Prostate gland (tissue), 2 donors: ENCODE data around the gene PUS10. TPM values are rescaled to one million over a fixed set of nuclear protein-coding genes. Genes with fewer than 3 reads are reported as not detected.
"Not testable (repeated sequence)": the region's sequence is repeated elsewhere in the genome, so short reads cannot be mapped to it uniquely, and the experiment has no call there.

ENCODE experiments used
- DNase-seq: peaks from one replicate; pipeline ENCODE4 v3.0.0-alpha.2; 2019; ENCODE audit warnings: low spot score
- H3K27ac ChIP-seq, 2 donors: fragments of 200-600 bp; sonication (generic); 2 replicates each; pipeline ENCODE4 v1.5.1; 2017 to 2019
- H3K27me3 ChIP-seq: fragments of 200-600 bp; sonication (generic); replicated peaks from 2 replicates; pipeline ENCODE4 v1.5.1; 2019; ENCODE audit not compliant: insufficient read depth
- H3K36me3 ChIP-seq, 2 donors: fragments of 200-600 bp; sonication (generic); 1 replicate in 1 of 2; 2 replicates in 1 of 2; pipeline versions ENCODE4 v1.5.1 to v1.8.1; 2017 to 2019
- H3K4me1 ChIP-seq: fragments of 200-600 bp; sonication (generic); replicated peaks from 2 replicates; pipeline ENCODE4 v1.5.1; 2019
- H3K4me3 ChIP-seq, 2 donors: fragments of 200-600 bp; sonication (generic); 2 replicates each; pipeline ENCODE4 v1.5.1; 2017 to 2019
- H3K9me3 ChIP-seq: fragments of 200-600 bp; sonication (generic); 2 replicates; pipeline ENCODE4 v1.5.1; 2017
- CTCF ChIP-seq, 4 experiments: fragments of 200-600 bp in 2 of 4; fragments of 450-650 bp in 2 of 4; sonication (generic) in 2 of 4; IDR thresholded peaks; 1 replicate in 3 of 4; 2 replicates in 1 of 4; pipeline ENCODE4 v1.5.1; 2016 to 2019; ENCODE audit warnings: antibody characterized with exemption in 4 of 4, mild to moderate bottlenecking in 2 of 4, moderate library complexity in 2 of 4
- POLR2A ChIP-seq: fragments of 450-650 bp; IDR thresholded peaks from one replicate; pipeline ENCODE4 v1.6.1; 2016; ENCODE audit warnings: antibody characterized with exemption, mild to moderate bottlenecking
- POLR2AphosphoS5 ChIP-seq: sonication (generic); formaldehyde crosslinking; IDR thresholded peaks from one replicate; pipeline ENCODE4 v1.6.1; 2017; ENCODE audit warnings: antibody characterized with exemption
- WGBS: methylation state at CpG from one replicate; pipeline ENCODE4 v1.1.5; 2018; 5-methylcytosine and 5-hydroxymethylcytosine counted together
- intact Hi-C: fragments of 100-400 bp; cut with DNase I; formaldehyde crosslinking; loops from one replicate; pipeline ENCODE4 v1.14.2; 2022
- total RNA-seq, 2 donors: library from RNA; depleted of rRNA; stranded (reverse); fragments of >200 nt; gene quantifications; one replicate each; pipeline ENCODE4 v1.1.0, GENCODE V29; 2016

The PUS10 gene
- total RNA-seq, 2 donors from 2014 or later: 5.6 to 10.1 TPM

GRCh38 chr2:60938301-60938700 lies 79.8 kb downstream of the PUS10 start:
- intact Hi-C loops: no loop called here

GRCh38 chr2:60936757-60937156 lies 81.3 kb downstream of the PUS10 start:
- Histone ChIP-seq H3K4me3 (no peak overlapping the region), H3K4me1 (no peaks in the 10 kb centered on the region), H3K27me3 (no peaks in the 10 kb centered on the region), H3K27ac (no peak overlapping the region), H3K36me3 (no peaks in the 10 kb centered on the region), H3K9me3 (no peaks in the 10 kb centered on the region)
- no peak for DNase-seq
- TF ChIP-seq CTCF (IDR thresholded peaks at IDR 0.05) (no peak), POLR2AphosphoS5 (no peak), POLR2A (no peak)
- WGBS: 81% methylated on average over 5 of the region's 5 CpGs
- intact Hi-C loops: no loop called here

More at GRCh38 chr2:60938301-60938700, 79.8 kb downstream of the PUS10 start:
- TF ChIP-seq POLR2A: no peak
- no peak for TF ChIP-seq POLR2AphosphoS5
- TF ChIP-seq CTCF (IDR thresholded peaks at IDR 0.05): no peak
- Histone ChIP-seq H3K36me3 (no peaks in the 10 kb centered on the region), H3K4me3 (no peak overlapping the region), H3K4me1 (no peaks in the 10 kb centered on the region), H3K9me3 (no peaks in the 10 kb centered on the region), H3K27me3 (no peaks in the 10 kb centered on the region), H3K27ac (no peak overlapping the region)
- 98% methylated on average over 7 of the region's 7 CpGs for WGBS
- DNase-seq: no peak

- WGBS: 60% methylated on average over 2 of the region's 2 CpGs
- no peak for TF ChIP-seq POLR2AphosphoS5
- TF ChIP-seq POLR2A: no peak
- TF ChIP-seq CTCF (IDR thresholded peaks at IDR 0.05): no peak
- no peaks in the 10 kb centered on the region for H3K9me3 ChIP-seq
- H3K27ac ChIP-seq: no peak overlapping the region
- H3K4me3 ChIP-seq: no peak overlapping the region
- no peaks in the 10 kb centered on the region for H3K36me3 ChIP-seq
- H3K27me3 ChIP-seq: no peaks in the 10 kb centered on the region
- DNase-seq: no peak
- H3K4me1 ChIP-seq: no peaks in the 10 kb centered on the region
- intact Hi-C loops: no loop called here
These were observed 83.8 kb downstream of the PUS10 start for GRCh38 chr2:60934165-60934722.

- Histone ChIP-seq H3K36me3 (no peaks in the 10 kb centered on the region), H3K4me3 (no peak overlapping the region), H3K27me3 (no peaks in the 10 kb centered on the region), H3K4me1 (no peaks in the 10 kb centered on the region), H3K27ac (no peak overlapping the region), H3K9me3 (no peaks in the 10 kb centered on the region)
- WGBS: 94% methylated on average over 3 of the region's 3 CpGs
- TF ChIP-seq POLR2A (no peak), POLR2AphosphoS5 (no peak), CTCF (IDR thresholded peaks at IDR 0.05) (no peak)
- no peak for DNase-seq
- intact Hi-C loops: no loop called here
These were observed 85.1 kb downstream of the PUS10 start for GRCh38 chr2:60932954-60933353.

- intact Hi-C loops, H3K27me3 ChIP-seq, H3K4me3 ChIP-seq, H3K36me3 ChIP-seq, H3K4me1 ChIP-seq, H3K9me3 ChIP-seq, DNase-seq, H3K27ac ChIP-seq: not testable (repeated sequence)
- WGBS: 96% methylated on average over 5 of the region's 5 CpGs
These were observed 86.0 kb downstream of the PUS10 start for GRCh38 chr2:60932061-60932460.
